HepG2 (cell line): ENCODE data around the gene NKD1. TPM values are rescaled to one million over a fixed set of nuclear protein-coding genes. Genes with fewer than 3 reads are reported as not detected.

Experiments
- ATF3 ChIP-seq: sonication (generic); formaldehyde crosslinking; IDR thresholded peaks from 2 replicates; pipeline ENCODE4 v1.4.0; 2020; ENCODE audit warnings: missing genetic modification reagents
- BHLHE40 ChIP-seq: IDR thresholded peaks from 2 replicates; pipeline ENCODE4 v1.6.1; 2011; ENCODE audit warnings: low read length, improper control_type of control experiment
- FOXK1 ChIP-seq: sonication (generic); formaldehyde crosslinking; IDR thresholded peaks from 2 replicates; pipeline ENCODE4 v1.4.0; 2020; ENCODE audit warnings: low read depth, missing genetic modification reagents, borderline replicate concordance
- HNRNPLL ChIP-seq: fragments of 200-400 bp; formaldehyde crosslinking; IDR thresholded peaks from 2 replicates; pipeline ENCODE4 v1.6.1; 2017; ENCODE audit warnings: mild to moderate bottlenecking, low read depth, low read length; ENCODE audit not compliant: poor library complexity, severe bottlenecking
- HOXA3 ChIP-seq: sonication (generic); formaldehyde crosslinking; IDR thresholded peaks from 2 replicates; pipeline ENCODE4 v1.5.0; 2020; ENCODE audit warnings: missing genetic modification reagents
- KDM4B ChIP-seq: sonication (generic); formaldehyde crosslinking; IDR thresholded peaks from 2 replicates; pipeline ENCODE4 v1.4.0; 2020; ENCODE audit warnings: missing genetic modification reagents
- MTF2 ChIP-seq: sonication (generic); formaldehyde crosslinking; IDR thresholded peaks from 2 replicates; pipeline ENCODE4 v1.5.0; 2020; ENCODE audit warnings: missing genetic modification reagents, borderline replicate concordance
- MYNN ChIP-seq: sonication (generic); formaldehyde crosslinking; IDR thresholded peaks from 2 replicates; pipeline ENCODE4 v1.4.0; 2020; ENCODE audit warnings: mild to moderate bottlenecking, low read depth, missing genetic modification reagents
- ONECUT2 ChIP-seq: sonication (generic); formaldehyde crosslinking; IDR thresholded peaks from 2 replicates; pipeline ENCODE4 v1.4.0; 2020; ENCODE audit warnings: missing genetic modification reagents
- PHF8 ChIP-seq: sonication (generic); formaldehyde crosslinking; IDR thresholded peaks from 2 replicates; pipeline ENCODE4 v1.5.0; 2020; ENCODE audit warnings: missing genetic modification reagents
- POLR2AphosphoS5 ChIP-seq: IDR thresholded peaks from 2 replicates; pipeline ENCODE4 v1.6.1; 2012; ENCODE audit warnings: low read depth, low read length
- PREB ChIP-seq: sonication (generic); formaldehyde crosslinking; IDR thresholded peaks from 2 replicates; pipeline ENCODE4 v1.4.0; 2020; ENCODE audit warnings: missing genetic modification reagents
- RARA ChIP-seq: IDR thresholded peaks from 2 replicates; pipeline ENCODE4 v1.6.1; 2016; ENCODE audit warnings: missing genetic modification reagents, missing compliant biosample characterization
- SATB2 ChIP-seq: sonication (generic); formaldehyde crosslinking; IDR thresholded peaks from 2 replicates; pipeline ENCODE4 v1.5.0; 2020; ENCODE audit warnings: missing genetic modification reagents
- SMAD3 ChIP-seq: sonication (generic); formaldehyde crosslinking; IDR thresholded peaks from 2 replicates; pipeline ENCODE4 v1.4.0; 2020; ENCODE audit warnings: missing genetic modification reagents
- TARDBP ChIP-seq: sonication (generic); formaldehyde crosslinking; IDR thresholded peaks from 2 replicates; pipeline ENCODE4 v1.8.0; 2022; ENCODE audit warnings: mild to moderate bottlenecking, missing genetic modification reagents
- TCF7 ChIP-seq: sonication (generic); IDR thresholded peaks from 2 replicates; pipeline ENCODE4 v1.6.1; 2016; ENCODE audit warnings: antibody characterized with exemption, low read depth
- ZEB1 ChIP-seq: IDR thresholded peaks from 2 replicates; pipeline ENCODE4 v1.6.1; 2012; ENCODE audit warnings: mild to moderate bottlenecking, low read depth, inconsistent platforms; ENCODE audit not compliant: insufficient replicate concordance
- ZNF180 ChIP-seq: sonication (generic); formaldehyde crosslinking; IDR thresholded peaks from 2 replicates; pipeline ENCODE4 v1.4.0; 2020; ENCODE audit warnings: low read depth, missing genetic modification reagents, borderline replicate concordance
- ZNF792 ChIP-seq: IDR thresholded peaks from 2 replicates; pipeline ENCODE4 v1.6.1; 2016
- ZNF883 ChIP-seq: sonication (generic); formaldehyde crosslinking; IDR thresholded peaks from 2 replicates; pipeline ENCODE4 v1.5.1; 2020; ENCODE audit warnings: mild to moderate bottlenecking, missing genetic modification reagents; ENCODE audit errors: not compliant biosample characterization
- ZNF891 ChIP-seq: sonication (generic); formaldehyde crosslinking; IDR thresholded peaks from 2 replicates; pipeline ENCODE4 v1.5.0; 2020; ENCODE audit warnings: mild to moderate bottlenecking, missing genetic modification reagents
- polyA plus RNA-seq, 8 experiments: library from polyadenylated mRNA; depleted of rRNA in 3 of 8; stranded (reverse) in 7 of 8; unstranded in 1 of 8; fragments of >200 nt; fragmentation: Illumina TruSeq in 4 of 8; extraction: Trizol in 4 of 8; gene quantifications; 2 replicates each; pipeline versions ENCODE4 v1.2.1 to v1.2.3, GENCODE V29; 2011 to 2016; ENCODE audit warnings: low read depth in 4 of 8, missing spikeins in 1 of 8, mixed read lengths in 1 of 8; ENCODE audit not compliant: insufficient read depth in 1 of 8
- total RNA-seq, 5 experiments: library from RNA; depleted of rRNA; stranded (reverse); fragments of >200 nt; fragmentation: Illumina TruSeq; extraction: Trizol; gene quantifications; 2 replicates each; pipeline ENCODE4 v1.2.3, GENCODE V29; 2016; ENCODE audit warnings: low read depth in 1 of 5
- TF ChIP-seq, protein P1 (sequence below): sonication (generic); formaldehyde crosslinking; IDR thresholded peaks from 2 replicates; pipeline ENCODE4 v1.5.0; 2020; ENCODE audit warnings: mild to moderate bottlenecking, missing genetic modification reagents
- TF ChIP-seq, protein P2 (sequence below): sonication (generic); formaldehyde crosslinking; IDR thresholded peaks from 2 replicates; pipeline ENCODE4 v1.8.0; 2022; ENCODE audit warnings: mild to moderate bottlenecking, missing genetic modification reagents; ENCODE audit not compliant: insufficient replicate concordance
- TF ChIP-seq, protein P3 (sequence below): sonication (generic); formaldehyde crosslinking; IDR thresholded peaks from 2 replicates; pipeline ENCODE4 v1.8.1; 2023; ENCODE audit warnings: mild to moderate bottlenecking, inconsistent platforms, moderate library complexity, missing genetic modification reagents, borderline replicate concordance

Gene NKD1
- total and polyA plus RNA-seq, 2 of the 13 experiments (the other 11 are each of a cell fraction or from before 2014, with no cell fraction given): 70.4 to 121 TPM

GRCh38 chr16:50598256-50598894 lies 50.2 kb downstream of the NKD1 start (continued):
- TF ChIP-seq PHF8 (CRISPR knock-in tag) (no peak), MYNN (CRISPR knock-in tag) (no peak), ATF3 (CRISPR knock-in tag) (no peak), ZEB1 (no peak), ZNF180 (CRISPR knock-in tag) (no peak), SATB2 (CRISPR knock-in tag) (no peak), MTF2 (CRISPR knock-in tag) (no peak), HOXA3 (CRISPR knock-in tag) (0 out of 2 replicates have a peak, but pooled peaks have one; percentile 13), HNRNPLL (peak; percentile 26), TARDBP (CRISPR knock-in tag) (peak; percentile 8; the same call in 1 of the 2 replicates), ZNF891 (CRISPR knock-in tag) (0 out of 2 replicates have a peak, but pooled peaks have one; percentile 4), KDM4B (CRISPR knock-in tag) (no peak), ZNF792 (no peak), BHLHE40 (no peak), POLR2AphosphoS5 (peak; percentile 11; the same call in 1 of the 2 replicates), SMAD3 (CRISPR knock-in tag) (no peak), FOXK1 (CRISPR knock-in tag) (no peak), TCF7 (no peak), RARA (CRISPR knock-in tag) (no peak), ZNF883 (CRISPR knock-in tag) (no peak), PREB (CRISPR knock-in tag) (no peak), ONECUT2 (no peak)
- TF ChIP-seq, protein P1, sequence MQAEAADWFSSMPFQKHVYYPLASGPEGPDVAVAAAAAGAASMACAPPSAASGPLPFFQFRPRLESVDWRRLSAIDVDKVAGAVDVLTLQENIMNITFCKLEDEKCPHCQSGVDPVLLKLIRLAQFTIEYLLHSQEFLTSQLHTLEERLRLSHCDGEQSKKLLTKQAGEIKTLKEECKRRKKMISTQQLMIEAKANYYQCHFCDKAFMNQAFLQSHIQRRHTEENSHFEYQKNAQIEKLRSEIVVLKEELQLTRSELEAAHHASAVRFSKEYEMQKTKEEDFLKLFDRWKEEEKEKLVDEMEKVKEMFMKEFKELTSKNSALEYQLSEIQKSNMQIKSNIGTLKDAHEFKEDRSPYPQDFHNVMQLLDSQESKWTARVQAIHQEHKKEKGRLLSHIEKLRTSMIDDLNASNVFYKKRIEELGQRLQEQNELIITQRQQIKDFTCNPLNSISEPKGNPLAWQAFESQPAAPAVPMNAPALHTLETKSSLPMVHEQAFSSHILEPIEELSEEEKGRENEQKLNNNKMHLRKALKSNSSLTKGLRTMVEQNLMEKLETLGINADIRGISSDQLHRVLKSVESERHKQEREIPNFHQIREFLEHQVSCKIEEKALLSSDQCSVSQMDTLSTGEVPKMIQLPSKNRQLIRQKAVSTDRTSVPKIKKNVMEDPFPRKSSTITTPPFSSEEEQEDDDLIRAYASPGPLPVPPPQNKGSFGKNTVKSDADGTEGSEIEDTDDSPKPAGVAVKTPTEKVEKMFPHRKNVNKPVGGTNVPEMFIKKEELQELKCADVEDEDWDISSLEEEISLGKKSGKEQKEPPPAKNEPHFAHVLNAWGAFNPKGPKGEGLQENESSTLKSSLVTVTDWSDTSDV (CRISPR knock-in tag): no peak
- TF ChIP-seq, protein P2, sequence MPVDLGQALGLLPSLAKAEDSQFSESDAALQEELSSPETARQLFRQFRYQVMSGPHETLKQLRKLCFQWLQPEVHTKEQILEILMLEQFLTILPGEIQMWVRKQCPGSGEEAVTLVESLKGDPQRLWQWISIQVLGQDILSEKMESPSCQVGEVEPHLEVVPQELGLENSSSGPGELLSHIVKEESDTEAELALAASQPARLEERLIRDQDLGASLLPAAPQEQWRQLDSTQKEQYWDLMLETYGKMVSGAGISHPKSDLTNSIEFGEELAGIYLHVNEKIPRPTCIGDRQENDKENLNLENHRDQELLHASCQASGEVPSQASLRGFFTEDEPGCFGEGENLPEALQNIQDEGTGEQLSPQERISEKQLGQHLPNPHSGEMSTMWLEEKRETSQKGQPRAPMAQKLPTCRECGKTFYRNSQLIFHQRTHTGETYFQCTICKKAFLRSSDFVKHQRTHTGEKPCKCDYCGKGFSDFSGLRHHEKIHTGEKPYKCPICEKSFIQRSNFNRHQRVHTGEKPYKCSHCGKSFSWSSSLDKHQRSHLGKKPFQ (CRISPR knock-in tag): no peak
- TF ChIP-seq, protein P3, sequence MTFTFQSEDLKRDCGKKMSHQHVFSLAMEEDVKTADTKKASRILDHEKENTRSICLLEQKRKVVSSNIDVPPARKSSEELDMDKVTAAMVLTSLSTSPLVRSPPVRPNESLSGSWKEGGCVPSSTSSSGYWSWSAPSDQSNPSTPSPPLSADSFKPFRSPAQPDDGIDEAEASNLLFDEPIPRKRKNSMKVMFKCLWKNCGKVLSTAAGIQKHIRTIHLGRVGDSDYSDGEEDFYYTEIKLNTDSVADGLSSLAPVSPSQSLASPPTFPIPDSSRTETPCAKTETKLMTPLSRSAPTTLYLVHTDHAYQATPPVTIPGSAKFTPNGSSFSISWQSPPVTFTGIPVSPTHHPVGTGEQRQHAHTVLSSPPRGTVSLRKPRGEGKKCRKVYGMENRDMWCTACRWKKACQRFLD (CRISPR knock-in tag): no peak
